PFSK-1 (cell line): ENCODE measurements around the gene ATP5PO.

Experiments used
- POLR2AphosphoS5 ChIP-seq: IDR thresholded peaks from 2 replicates; pipeline ENCODE4 v1.6.1; 2012; ENCODE audit warnings: low read depth, mild to moderate bottlenecking, control low read depth, low read length, moderate library complexity
- SIN3A ChIP-seq: IDR thresholded peaks from 2 replicates; pipeline ENCODE4 v1.6.1; 2012; ENCODE audit warnings: mild to moderate bottlenecking, low read length, moderate library complexity, borderline replicate concordance; ENCODE audit not compliant: insufficient read depth
- TAF1 ChIP-seq: IDR thresholded peaks from 2 replicates; pipeline ENCODE4 v1.6.1; 2012; ENCODE audit warnings: low read length, control low read depth, borderline replicate concordance; ENCODE audit not compliant: insufficient read depth

DNA sequence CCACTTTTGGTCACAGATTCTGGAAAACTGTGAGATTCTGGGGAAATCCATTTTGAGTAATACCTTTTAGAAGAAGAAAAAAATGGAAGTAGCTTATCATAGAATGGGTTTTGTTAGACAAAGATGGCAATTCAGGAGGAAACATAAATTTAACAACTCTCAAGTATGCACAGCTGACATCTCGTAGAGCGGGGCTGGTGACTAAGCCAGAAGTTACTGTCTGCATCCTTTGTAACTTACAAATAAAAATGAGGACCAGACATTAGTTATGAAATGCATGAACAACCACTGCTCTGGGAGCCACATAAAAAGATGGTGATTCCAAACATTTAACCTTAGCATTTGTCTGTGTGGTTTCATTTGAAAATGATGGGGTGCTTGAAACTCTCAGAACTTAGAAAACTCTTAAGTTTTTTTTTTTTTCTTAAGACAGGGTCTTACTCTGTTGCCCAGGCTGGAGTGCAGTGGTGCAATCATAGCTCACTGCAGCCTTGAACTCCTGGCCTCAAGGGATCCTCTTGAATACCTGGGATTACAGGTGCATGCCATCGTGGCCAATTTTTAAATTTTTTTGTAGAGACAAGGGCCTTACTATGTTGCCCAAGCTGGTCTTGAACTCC, 49.2 kb upstream of the ATP5PO start:
- TF ChIP-seq POLR2AphosphoS5 (no peak), TAF1 (no peak), SIN3A (no peak)
